SW 1271 (cell line): ENCODE data around the gene CIP2A.

Experiments
- DNase-seq, 2 experiments: peaks; one replicate each; lab custom pipeline; 2025; lab: John Stamatoyannopoulos, UW

The CIP2A gene

DNA sequence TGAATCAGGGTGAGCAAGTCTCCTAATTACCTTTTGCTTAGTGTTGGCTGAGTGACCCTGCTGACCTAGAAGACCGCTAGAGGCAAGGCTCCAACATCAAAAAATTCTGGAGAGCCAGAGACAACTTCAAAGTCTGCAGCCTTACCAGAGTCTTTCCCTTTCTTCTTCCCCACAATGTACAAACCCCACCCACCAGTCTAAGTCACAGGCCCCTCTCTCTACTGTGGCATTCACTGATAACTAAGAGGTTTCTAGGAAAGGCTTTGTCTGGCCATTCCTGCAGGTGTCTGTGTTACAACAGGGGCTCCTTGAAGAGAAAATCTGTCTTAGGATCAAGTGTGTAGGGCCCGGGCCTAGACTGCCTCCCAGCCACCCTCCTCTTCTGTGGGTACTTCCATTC, 79.4 kb downstream of the CIP2A start:
- DNase-seq, result no peak

DNA sequence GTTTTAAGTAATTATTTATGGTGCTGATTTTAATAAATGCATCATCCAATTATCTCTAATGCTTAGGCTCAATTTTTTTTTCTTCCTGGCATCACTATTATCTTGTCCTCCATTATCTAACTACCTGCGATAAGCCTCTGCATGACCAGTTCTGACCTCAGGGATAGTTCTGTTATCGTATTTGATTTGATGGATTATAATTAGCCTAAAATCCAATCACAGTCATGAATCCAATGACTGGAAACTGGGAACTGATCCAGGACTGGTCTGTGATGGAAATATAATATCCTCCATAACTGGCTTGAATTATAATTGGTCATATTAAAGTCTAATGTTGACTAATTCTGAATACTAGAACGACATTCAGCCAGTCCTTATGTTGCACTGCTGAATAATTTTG, 80.0 kb downstream of the CIP2A start:
- no peak for DNase-seq

DNA sequence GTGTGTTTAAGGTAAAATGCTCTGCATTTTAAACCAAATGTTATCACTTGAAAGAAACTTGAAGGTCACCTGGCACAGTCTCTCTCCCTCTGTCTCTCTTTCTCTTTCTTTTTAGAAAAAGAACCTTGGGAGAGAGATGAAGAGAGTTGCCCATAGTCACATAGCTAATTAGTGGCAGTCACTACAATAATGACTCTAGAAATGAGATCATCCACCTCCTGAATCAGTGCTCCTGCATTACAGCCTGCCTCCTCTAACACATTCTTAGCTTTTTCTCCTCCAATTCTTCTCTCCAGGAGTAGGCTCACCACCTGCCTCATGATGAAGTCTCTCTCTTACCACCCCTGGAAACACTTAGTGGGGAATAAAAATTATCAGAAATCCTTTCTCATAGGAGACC, 81.3 kb downstream of the CIP2A start:
- no peak for DNase-seq

- no peak for DNase-seq
Measured at GRCh38 chr3:108505811-108506210, 83.4 kb downstream of the CIP2A start.

DNA sequence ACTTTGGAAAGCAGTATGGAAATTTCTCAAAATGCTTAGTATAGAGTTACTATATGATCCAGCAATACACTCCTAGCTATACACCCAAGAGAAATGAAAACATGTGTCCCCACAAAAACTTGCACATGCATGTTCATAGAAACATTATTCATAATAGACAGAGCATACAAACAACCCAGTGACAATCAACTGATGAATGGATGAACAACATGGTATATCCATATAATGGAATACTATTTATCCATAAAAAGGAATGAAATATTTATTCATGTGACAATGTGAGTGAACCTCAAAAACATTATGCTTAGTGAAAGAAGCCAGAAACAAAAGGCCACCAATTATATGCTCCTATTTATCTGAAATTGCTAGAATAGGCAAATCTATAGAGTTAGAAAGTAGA, 85.5 kb downstream of the CIP2A start:
- no peak for DNase-seq

DNA sequence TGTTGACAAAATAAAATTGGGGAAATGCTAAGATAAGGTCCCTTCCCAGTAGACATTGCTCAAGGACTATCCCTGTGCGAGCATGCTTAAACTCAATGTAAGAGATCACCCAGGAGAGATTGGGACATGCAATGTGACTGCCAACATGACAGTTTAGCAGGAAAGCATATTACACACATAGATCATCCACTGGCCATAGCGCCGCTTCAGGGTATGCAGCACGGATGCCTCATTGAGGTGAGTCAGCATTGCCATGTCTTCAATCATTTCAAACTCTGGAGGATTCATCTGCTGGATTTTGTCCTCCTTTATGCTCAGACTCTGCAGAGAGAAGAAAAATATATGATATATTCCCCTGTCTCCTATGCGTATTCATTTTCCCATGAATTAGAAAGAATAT, 87.7 kb downstream of the CIP2A start:
- DNase-seq, result no peak

- DNase-seq, result no peak
Measured at GRCh38 chr3:108500728-108501127, 88.5 kb downstream of the CIP2A start.
